GM13976 (cell line): ENCODE measurements around the gene CFHR1.
"Not testable (repeated sequence)": the region's sequence is repeated elsewhere in the genome, so short reads cannot be mapped to it uniquely, and the experiment has no call there.

Source experiments
- DNase-seq: peaks from one replicate; pipeline ENCODE4 v3.0.0; 2012; ENCODE audit warnings: low spot score
- in situ Hi-C: fragments of 300-500 bp; cut with MboI; formaldehyde crosslinking; loops from one replicate; pipeline ENCODE4 v1.12.0; 2022; ENCODE audit warnings: low sequenced_read_pairs, mixed read lengths, inconsistent platforms; ENCODE audit not compliant: unreplicated experiment
- TF ChIP-seq, protein P1 (sequence below): IDR thresholded peaks from 2 replicates; pipeline ENCODE4 v1.5.1; 2012; ENCODE audit warnings: borderline replicate concordance, mild to moderate bottlenecking; ENCODE audit not compliant: insufficient read depth; ENCODE audit errors: extremely low read depth, missing control alignments, control extremely low read depth

CFHR1 gene

DNA sequence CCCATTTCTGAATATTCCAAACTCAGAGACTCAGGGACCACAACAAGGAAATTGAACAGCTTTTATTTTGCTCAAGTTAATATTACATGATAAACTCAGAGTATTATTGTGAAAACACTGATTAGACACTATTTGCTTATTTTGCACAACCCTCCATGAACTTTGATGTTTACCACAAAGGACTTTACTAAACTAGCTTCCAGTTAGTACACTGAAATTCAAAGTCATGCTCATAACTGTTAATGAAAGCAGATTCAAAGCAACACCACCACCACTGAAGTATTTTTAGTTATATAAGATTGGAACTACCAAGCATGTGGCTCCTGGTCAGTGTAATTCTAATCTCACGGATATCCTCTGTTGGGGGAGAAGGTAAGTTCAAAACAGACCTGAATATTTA, at the start of gene CFHR1:
TSS of gene CFHR1 (plus strand) at position 201 of the 400 bp plus-strand sequence. CDS start at position 315, 114 bp downstream.
- DNase-seq, in situ Hi-C loops: not testable (repeated sequence)

DNA sequence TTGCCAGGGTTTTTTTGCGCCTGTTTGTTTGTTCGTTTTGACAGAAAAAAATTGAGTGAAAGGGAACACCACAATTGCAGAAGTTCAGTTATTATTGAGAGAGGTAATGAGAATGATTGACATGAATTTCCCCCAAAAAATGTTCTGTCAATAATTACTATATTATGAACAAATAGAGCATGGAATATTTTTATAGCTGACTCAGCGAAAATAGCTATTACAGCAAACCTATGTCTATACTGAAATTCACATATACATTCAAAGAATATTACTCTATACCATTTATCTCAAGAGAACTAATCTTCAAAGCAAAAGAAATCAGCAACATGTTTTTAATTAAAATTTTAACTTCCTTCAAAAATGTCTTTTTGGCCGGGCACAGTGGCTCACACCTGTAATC, 49.7 kb upstream of the CFHR1 start:
- in situ Hi-C loops, DNase-seq: not testable (repeated sequence)

DNA sequence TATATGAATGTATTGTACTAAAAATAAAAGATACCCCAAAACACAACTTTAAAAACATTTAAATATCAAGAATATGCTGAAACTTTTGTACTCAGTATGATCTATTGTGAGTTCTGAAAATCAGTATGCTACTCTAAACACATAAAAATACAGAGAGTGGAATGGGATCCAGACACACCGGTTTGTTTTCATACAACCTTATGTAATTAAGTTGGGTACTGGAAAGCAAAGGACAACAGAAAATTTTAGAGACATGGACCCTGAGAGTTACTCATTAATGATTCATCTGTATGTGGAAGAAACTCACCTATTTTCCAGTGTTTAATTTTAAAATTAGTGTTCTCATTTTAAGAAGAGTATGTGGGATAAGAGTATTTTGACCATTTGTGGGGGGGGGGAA, 45.8 kb upstream of the CFHR1 start:
- TF ChIP-seq, protein P1, sequence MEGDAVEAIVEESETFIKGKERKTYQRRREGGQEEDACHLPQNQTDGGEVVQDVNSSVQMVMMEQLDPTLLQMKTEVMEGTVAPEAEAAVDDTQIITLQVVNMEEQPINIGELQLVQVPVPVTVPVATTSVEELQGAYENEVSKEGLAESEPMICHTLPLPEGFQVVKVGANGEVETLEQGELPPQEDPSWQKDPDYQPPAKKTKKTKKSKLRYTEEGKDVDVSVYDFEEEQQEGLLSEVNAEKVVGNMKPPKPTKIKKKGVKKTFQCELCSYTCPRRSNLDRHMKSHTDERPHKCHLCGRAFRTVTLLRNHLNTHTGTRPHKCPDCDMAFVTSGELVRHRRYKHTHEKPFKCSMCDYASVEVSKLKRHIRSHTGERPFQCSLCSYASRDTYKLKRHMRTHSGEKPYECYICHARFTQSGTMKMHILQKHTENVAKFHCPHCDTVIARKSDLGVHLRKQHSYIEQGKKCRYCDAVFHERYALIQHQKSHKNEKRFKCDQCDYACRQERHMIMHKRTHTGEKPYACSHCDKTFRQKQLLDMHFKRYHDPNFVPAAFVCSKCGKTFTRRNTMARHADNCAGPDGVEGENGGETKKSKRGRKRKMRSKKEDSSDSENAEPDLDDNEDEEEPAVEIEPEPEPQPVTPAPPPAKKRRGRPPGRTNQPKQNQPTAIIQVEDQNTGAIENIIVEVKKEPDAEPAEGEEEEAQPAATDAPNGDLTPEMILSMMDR: no peak
- in situ Hi-C loops: no loop called here
- DNase-seq: no peak

DNA sequence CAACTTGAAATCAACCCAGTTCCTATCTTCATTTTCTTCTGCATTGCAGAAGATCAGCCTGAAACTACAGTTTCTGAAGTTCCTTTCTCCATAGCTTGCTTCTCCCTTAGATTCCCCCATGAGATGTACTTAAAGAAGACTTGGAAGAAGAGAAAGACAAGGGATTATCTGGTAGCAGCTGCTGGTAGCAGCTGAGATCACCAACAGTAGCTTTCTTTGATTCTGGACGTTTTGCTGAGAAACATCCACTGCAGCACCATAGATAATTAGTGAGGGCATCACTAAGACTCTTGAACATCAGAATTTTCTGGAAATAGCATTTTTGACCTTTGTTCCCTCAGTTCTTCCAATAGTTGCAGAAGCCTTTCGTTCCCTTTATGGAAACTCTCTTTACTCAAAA, 45.4 kb upstream of the CFHR1 start:
- TF ChIP-seq, protein P1: no peak
- DNase-seq: no peak
- in situ Hi-C loops: no loop called here

DNA sequence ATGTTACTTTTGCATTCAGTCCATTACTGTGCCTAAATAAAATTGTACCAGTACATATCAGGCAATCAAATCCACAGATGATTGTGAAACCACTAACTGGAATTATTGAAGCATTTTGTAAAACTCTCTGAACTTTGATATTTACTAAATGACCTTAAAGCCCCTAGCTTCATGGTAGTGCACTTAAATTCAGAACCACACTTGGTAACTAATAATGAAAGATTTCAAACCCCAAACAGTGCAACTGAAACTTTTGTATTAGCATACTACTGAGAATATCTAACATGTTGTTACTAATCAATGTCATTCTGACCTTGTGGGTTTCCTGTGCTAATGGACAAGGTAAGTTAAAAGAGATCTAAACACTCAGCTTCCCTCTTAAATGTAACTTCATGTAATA, 44.9 kb upstream of the CFHR1 start, which contains the start of gene CFHR3:
TSS of gene CFHR3 (plus strand) at position 238 of the 400 bp plus-strand sequence. CDS start at position 285, 47 bp downstream.
- DNase-seq: no peak
- TF ChIP-seq, protein P1: no peak
- in situ Hi-C loops: no loop called here

DNA sequence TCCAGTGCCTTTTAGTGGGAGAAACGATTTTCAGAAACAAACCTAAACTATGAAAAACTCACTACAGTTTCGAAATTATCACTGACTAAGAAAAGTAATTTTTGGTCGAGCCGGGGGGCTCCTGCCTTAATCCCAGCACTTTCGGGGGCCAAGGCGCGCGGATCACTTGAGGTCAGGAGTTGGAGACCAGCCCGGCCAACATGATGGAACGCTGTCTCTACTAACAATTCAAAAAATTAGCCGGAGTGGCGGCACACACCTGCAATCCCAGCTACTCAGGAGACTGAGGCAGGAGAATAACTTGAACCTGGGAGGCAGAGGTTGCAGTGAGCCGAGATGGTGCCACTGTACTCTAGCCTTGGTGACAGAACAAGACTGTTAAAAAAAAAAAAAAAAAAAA, 41.9 kb upstream of the CFHR1 start:
- no peak for DNase-seq
- TF ChIP-seq, protein P1: no peak
- in situ Hi-C loops: no loop called here

DNA sequence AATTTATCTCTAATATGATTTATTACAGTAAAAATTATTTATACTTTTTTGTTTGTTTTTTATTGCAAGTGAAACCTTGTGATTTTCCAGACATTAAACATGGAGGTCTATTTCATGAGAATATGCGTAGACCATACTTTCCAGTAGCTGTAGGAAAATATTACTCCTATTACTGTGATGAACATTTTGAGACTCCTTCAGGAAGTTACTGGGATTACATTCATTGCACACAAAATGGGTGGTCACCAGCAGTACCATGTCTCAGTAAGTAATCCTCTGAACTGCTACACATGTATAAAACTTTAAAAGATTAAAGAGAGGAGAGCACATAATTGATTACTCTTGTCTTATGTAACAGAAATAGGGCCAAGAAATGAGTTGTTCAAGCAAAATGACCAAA, 40.4 kb upstream of the CFHR1 start:
- TF ChIP-seq, protein P1: no peak
- in situ Hi-C loops: no loop called here
- DNase-seq: no peak

DNA sequence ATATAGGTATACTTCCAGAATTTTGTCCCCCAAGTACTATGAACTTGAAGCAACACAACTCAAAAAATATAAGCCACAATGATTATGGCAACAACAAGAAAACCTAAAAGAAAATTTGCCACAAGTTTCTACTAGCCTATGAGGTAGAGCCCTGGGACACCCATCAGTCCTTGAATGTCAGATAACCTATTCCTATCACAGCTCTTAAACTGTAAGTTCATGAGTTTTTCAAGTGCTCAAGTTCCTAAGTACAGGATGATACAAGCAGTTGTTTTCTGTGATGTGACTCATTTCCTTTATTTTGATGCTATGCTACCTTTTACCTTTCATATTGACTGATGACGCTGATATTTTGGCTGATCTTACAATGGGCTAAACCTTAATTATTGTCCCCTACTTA, 28.3 kb upstream of the CFHR1 start:
- DNase-seq, in situ Hi-C loops: not testable (repeated sequence)

DNA sequence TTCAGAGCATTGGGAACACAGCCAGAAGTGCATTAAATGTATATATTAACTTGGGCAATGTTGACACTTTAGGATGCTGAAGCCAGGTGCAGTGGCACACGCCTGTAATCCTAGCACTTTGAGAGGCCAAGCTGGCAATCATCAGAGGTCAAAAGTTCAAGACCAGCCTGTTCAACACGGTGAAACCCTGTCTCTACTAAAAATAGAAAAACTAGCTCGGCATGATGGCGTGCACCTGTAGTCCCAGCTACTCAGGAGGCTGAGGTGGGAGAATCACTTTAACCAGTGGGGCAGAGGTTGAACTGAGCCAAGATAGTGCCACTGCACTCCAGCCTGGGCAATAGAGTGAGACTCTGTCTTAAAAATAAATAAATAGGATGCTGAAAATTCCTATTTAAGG, 25.4 kb upstream of the CFHR1 start:
- in situ Hi-C loops: not testable (repeated sequence)

More for the DNA sequence above, 25.4 kb upstream of the CFHR1 start:
- DNase-seq: not testable (repeated sequence)
